Measurements from ENCODE around the gene TLR9.

DNA sequence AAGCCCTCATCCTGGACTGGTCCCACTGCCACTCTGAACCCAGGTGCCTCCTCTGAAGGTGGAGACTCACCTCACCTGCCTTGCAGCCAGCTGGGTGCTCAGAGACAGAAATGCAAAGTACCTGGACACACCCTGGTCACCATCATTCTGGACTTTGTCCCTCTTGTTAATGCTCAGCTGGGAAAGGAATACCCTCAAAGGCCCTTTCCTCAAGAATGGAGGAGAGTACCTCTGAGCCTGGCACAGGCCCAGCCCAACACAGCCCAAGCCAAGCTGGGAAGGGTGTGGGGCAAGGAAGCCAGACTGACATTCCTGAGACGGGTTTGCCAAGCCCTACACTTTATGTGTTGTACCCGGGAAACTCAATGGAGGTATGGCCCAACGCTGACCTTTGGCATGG is 28.5 kb downstream of the TLR9 start:
- no peak for TF ChIP-seq POLR2A (IDR thresholded peaks at IDR 0.05)
- TF ChIP-seq, protein P1, sequence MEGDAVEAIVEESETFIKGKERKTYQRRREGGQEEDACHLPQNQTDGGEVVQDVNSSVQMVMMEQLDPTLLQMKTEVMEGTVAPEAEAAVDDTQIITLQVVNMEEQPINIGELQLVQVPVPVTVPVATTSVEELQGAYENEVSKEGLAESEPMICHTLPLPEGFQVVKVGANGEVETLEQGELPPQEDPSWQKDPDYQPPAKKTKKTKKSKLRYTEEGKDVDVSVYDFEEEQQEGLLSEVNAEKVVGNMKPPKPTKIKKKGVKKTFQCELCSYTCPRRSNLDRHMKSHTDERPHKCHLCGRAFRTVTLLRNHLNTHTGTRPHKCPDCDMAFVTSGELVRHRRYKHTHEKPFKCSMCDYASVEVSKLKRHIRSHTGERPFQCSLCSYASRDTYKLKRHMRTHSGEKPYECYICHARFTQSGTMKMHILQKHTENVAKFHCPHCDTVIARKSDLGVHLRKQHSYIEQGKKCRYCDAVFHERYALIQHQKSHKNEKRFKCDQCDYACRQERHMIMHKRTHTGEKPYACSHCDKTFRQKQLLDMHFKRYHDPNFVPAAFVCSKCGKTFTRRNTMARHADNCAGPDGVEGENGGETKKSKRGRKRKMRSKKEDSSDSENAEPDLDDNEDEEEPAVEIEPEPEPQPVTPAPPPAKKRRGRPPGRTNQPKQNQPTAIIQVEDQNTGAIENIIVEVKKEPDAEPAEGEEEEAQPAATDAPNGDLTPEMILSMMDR (IDR thresholded peaks at IDR 0.05), result no peak
